BE2C (cell line): ENCODE data around the gene RPS6KA2.

ENCODE experiments used
- DNase-seq: peaks from one replicate; pipeline ENCODE4 v3.0.0-alpha.2; 2020
- H3K27me3 ChIP-seq: fragments of 250-450 bp; sonication (Bioruptor Pico); 2 replicates; pipeline ENCODE4 v1.5.1; 2020; ENCODE audit warnings: mild to moderate bottlenecking
- H3K36me3 ChIP-seq: fragments of 250-450 bp; sonication (Bioruptor Pico); 2 replicates; pipeline ENCODE4 v1.5.1; 2020; ENCODE audit warnings: mild to moderate bottlenecking
- H3K4me1 ChIP-seq: fragments of 250-450 bp; sonication (Bioruptor Pico); 2 replicates; pipeline ENCODE4 v1.5.1; 2020
- H3K4me3 ChIP-seq: 2 replicates; pipeline ENCODE4 v1.5.1; 2011; ENCODE audit warnings: low read depth, low read length
- H3K9me3 ChIP-seq: fragments of 250-450 bp; sonication (Bioruptor Pico); 2 replicates; pipeline ENCODE4 v1.5.1; 2020
- CTCF ChIP-seq: IDR thresholded peaks from 2 replicates; pipeline ENCODE4 v1.5.1; 2012; ENCODE audit warnings: mild to moderate bottlenecking, low read depth, low read length

RPS6KA2 gene

DNA sequence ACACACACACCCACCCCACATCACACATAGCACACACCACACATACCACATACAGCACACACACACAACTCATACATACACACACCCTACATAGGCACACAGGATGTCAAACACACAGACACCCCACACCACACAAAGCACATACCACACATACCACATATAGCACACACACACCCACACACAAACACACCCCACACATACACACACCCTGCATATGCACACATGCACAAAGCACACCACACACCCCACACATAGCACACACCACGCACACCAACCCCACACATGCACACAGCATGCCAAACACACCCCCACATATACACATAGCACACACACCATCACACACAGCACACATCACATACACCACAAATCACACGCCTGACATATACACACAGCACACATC, 119.7 kb downstream of the RPS6KA2 start:
- H3K4me1 ChIP-seq: peaks cover 2% of the 10 kb centered on the region
- TF ChIP-seq CTCF: no peak
- peaks cover 10% of the 10 kb centered on the region; the same call in 1 of the 2 replicates for H3K36me3 ChIP-seq
- H3K4me3 ChIP-seq: no peak overlapping the region
- no peaks in the 10 kb centered on the region for H3K9me3 ChIP-seq
- no peak for DNase-seq
- no peaks in the 10 kb centered on the region for H3K27me3 ChIP-seq

DNA sequence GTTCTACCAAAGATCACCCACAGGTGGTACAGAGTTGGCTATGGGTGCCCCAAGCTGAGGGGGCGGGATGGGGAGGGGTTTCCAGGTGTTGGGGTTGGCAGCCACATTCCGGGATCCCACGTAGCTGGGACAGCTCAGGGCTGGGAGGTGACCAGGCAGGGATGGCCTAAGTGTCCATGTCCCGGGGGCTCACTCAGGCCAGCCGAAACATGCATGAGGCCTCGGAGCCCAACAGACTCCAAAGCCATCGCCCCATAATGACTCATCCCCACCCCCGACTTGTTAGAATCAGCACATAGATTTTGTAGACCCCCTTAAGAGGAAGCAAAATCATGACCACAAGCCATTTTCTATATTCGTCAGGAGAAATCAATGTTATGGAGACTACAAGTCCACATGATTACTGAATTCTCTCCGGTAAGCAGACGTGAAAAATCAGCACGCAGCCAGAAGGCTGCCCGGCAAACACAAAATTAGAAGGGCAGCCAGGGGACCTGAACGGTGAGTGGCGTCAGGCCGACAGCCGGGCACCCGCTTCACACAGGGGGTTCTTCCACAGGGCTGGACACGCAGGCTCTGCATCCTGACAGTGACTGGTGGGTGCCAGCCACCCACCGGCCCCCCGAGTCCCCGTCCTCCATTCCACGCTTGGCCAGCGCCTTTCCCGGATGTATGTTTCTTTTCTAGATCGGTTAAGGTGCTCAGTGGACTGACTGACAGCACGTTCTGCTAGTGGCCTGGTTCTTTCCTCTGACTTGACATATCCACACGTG, 121.7 kb downstream of the RPS6KA2 start:
- TF ChIP-seq CTCF: no peak
- Histone ChIP-seq H3K27me3 (no peaks in the 10 kb centered on the region), H3K9me3 (no peaks in the 10 kb centered on the region), H3K4me3 (no peak overlapping the region), H3K4me1 (peaks cover 5% of the 10 kb centered on the region), H3K36me3 (peaks cover 13% of the 10 kb centered on the region)
- no peak for DNase-seq

GRCh38 chr6:166504100-166504499, 123.0 kb downstream of the RPS6KA2 start:
- Histone ChIP-seq H3K9me3 (no peaks in the 10 kb centered on the region), H3K4me3 (no peak overlapping the region), H3K4me1 (peaks cover 5% of the 10 kb centered on the region), H3K36me3 (peaks cover 15% of the 10 kb centered on the region), H3K27me3 (no peaks in the 10 kb centered on the region)
- no peak for TF ChIP-seq CTCF
- DNase-seq: no peak

DNA sequence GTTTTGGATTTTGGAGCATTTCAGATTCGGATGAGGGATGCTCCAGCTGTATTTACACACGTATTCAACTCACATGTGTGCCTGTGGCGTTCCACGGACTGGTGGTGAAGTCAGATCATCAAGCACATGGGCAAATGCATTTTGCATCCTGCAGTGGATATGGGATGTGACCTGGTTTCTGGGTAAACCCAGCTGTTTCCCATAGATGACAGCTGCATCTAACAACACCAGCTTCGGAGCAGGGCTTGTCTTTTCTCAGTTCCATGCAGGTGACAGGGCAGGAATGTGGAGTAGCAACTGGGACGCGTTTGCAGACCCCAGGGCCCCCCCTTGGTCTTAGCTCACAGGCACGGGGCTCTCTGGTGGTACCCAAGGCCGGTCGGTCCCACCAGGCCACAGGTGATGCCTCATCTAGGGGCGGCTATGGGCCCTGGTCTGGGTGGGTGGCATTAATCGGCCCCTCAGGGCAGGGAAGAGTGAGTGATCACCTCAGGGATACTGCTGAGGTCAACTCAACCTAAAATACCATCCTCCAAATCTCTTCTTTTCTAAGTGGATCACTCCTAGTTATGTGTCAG, 123.8 kb downstream of the RPS6KA2 start:
- Histone ChIP-seq H3K4me3 (no peak overlapping the region), H3K9me3 (no peaks in the 10 kb centered on the region), H3K4me1 (peaks cover 5% of the 10 kb centered on the region), H3K27me3 (no peaks in the 10 kb centered on the region), H3K36me3 (peaks cover 15% of the 10 kb centered on the region)
- DNase-seq: no peak
- TF ChIP-seq CTCF: no peak

DNA sequence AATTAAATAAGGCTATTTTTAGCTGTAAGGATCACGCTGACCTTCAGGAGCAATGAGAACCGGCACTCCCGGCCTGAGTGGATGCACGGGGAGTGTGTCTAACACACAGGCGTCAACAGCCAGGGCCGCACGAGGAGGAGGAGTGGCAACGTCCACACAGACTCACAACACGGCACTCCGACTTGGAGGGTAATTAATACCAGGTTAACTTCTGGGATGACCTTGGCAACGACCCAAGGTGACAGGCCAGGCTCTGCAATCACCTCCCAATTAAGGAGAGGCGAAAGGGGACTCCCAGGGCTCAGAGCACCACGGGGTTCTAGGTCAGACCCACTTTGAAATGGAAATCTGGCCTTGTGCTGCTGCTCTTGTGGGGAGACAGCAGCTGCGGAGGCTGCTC, 124.6 kb downstream of the RPS6KA2 start:
- Histone ChIP-seq H3K4me1 (peaks cover 5% of the 10 kb centered on the region), H3K4me3 (no peak overlapping the region), H3K36me3 (peaks cover 14% of the 10 kb centered on the region), H3K27me3 (no peaks in the 10 kb centered on the region), H3K9me3 (no peaks in the 10 kb centered on the region)
- TF ChIP-seq CTCF: no peak
- no peak for DNase-seq

DNA sequence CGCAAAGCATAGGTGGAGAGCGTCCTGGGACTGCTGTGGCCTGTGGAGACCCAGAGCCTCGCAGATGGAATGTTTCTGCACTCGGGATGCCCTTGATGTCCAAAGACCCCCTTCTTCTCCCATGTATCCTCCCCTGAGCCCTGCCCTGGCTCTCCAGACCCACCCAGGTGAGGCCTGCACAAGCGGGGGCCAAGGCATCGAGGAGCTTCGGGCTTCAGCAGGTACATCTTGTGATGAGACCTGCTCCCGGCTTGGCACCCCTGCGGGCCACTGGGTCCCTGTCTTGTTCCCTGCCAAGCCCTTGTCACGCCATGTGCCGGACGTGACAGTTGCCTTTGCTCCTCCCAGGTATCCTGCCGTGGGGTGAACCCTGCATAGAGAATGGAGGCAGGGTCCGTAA, 125.8 kb downstream of the RPS6KA2 start:
- H3K4me1 ChIP-seq: peaks cover 5% of the 10 kb centered on the region
- H3K9me3 ChIP-seq: no peaks in the 10 kb centered on the region
- peaks cover 12% of the 10 kb centered on the region for H3K36me3 ChIP-seq
- no peak overlapping the region for H3K4me3 ChIP-seq
- DNase-seq: no peak
- H3K27me3 ChIP-seq: no peaks in the 10 kb centered on the region
- TF ChIP-seq CTCF: no peak
